ENCODE results near the gene PPP2R5E. TPM values are rescaled to one million over a fixed set of nuclear protein-coding genes. Genes with fewer than 3 reads are reported as not detected.

PPP2R5E gene
- total RNA-seq, 3 donors from 2014 or later (not counting 1 experiment from before 2014, with no cell fraction given), result 57.4 to 64.1 (median 62.4) TPM

- H3K9me3 ChIP-seq (ENCODE audit: control insufficient read depth, insufficient read depth, low read length), result no peaks in the 10 kb centered on the region
- Mint-ChIP-seq H3K4me1 (peaks cover 45 to 46% of the 10 kb centered on the region in 2 donors), H3K9me3 (no peaks in the 10 kb centered on the region), H3K27ac (no peak overlapping the region), H3K36me3 (no peaks in the 10 kb centered on the region), H3K4me3 (no peak overlapping the region), H3K27me3 (ENCODE audit: low read depth in 2 of 2) (no peaks in the 10 kb centered on the region)
- intact Hi-C loops (cut with micrococcal nuclease), result no loop called here
- no peak overlapping the region for H3K4me3 ChIP-seq (ENCODE audit: low read length)
- no peak overlapping the region for H3K27ac ChIP-seq (ENCODE audit: low read length)
- H3K4me1 ChIP-seq (ENCODE audit: control insufficient read depth, insufficient read depth, low read length), result no peaks in the 10 kb centered on the region
- no peak for TF ChIP-seq CTCF (IDR thresholded peaks at IDR 0.05)
- no peaks in the 10 kb centered on the region for H3K27me3 ChIP-seq (ENCODE audit: control insufficient read depth, insufficient read depth, low read length)
- H3K36me3 ChIP-seq (ENCODE audit: control insufficient read depth, insufficient read depth, low read length), result no peaks in the 10 kb centered on the region
- ATAC-seq (no peak), DNase-seq (no peak)
- no CpG with 5 or more reads among the region's 1 CpG for WGBS (ENCODE audit: insufficient coverage)
Measured at GRCh38 chr14:63428486-63428885, 114.7 kb downstream of the PPP2R5E start.

- Histone ChIP-seq H3K27ac (ENCODE audit: low read length) (no peak overlapping the region), H3K27me3 (ENCODE audit: control insufficient read depth, insufficient read depth, low read length) (no peaks in the 10 kb centered on the region), H3K36me3 (ENCODE audit: control insufficient read depth, insufficient read depth, low read length) (peaks cover under 1% of the 10 kb centered on the region), H3K4me3 (ENCODE audit: low read length) (no peak overlapping the region), H3K4me1 (ENCODE audit: control insufficient read depth, insufficient read depth, low read length) (no peaks in the 10 kb centered on the region), H3K9me3 (ENCODE audit: control insufficient read depth, insufficient read depth, low read length) (no peaks in the 10 kb centered on the region)
- ATAC-seq, result no peak
- no peak overlapping the region for H3K4me3 Mint-ChIP-seq
- H3K36me3 Mint-ChIP-seq, result no peaks in the 10 kb centered on the region
- no peak for TF ChIP-seq CTCF (IDR thresholded peaks at IDR 0.05)
- peaks cover 34 to 38% of the 10 kb centered on the region in 2 donors for H3K4me1 Mint-ChIP-seq
- H3K9me3 Mint-ChIP-seq, result no peaks in the 10 kb centered on the region
- intact Hi-C loops (cut with micrococcal nuclease), result no loop called here
- DNase-seq, result no peak
- no peaks in the 10 kb centered on the region for H3K27me3 Mint-ChIP-seq (ENCODE audit: low read depth in 2 of 2)
- 100% methylated on average over 3 of the region's 6 CpGs for WGBS (ENCODE audit: insufficient coverage)
- H3K27ac Mint-ChIP-seq, result no peak overlapping the region
Measured at GRCh38 chr14:63426838-63427352, 116.3 kb downstream of the PPP2R5E start.

- no peaks in the 10 kb centered on the region for H3K27me3 Mint-ChIP-seq (ENCODE audit: low read depth in 2 of 2)
- H3K27ac ChIP-seq (ENCODE audit: low read length), result no peak overlapping the region
- H3K27me3 ChIP-seq (ENCODE audit: control insufficient read depth, insufficient read depth, low read length), result no peaks in the 10 kb centered on the region
- H3K9me3 ChIP-seq (ENCODE audit: control insufficient read depth, insufficient read depth, low read length), result no peaks in the 10 kb centered on the region
- no peak for TF ChIP-seq CTCF (IDR thresholded peaks at IDR 0.05)
- H3K4me3 ChIP-seq (ENCODE audit: low read length), result no peak overlapping the region
- intact Hi-C loops (cut with micrococcal nuclease), result no loop called here
- H3K36me3 Mint-ChIP-seq, result no peaks in the 10 kb centered on the region
- H3K36me3 ChIP-seq (ENCODE audit: control insufficient read depth, insufficient read depth, low read length), result peaks cover 16% of the 10 kb centered on the region
- no peaks in the 10 kb centered on the region for H3K9me3 Mint-ChIP-seq
- 97% methylated on average over 4 of the region's 4 CpGs for WGBS (ENCODE audit: insufficient coverage)
- H3K27ac Mint-ChIP-seq, result no peak overlapping the region
- DNase-seq (no peak), ATAC-seq (no peak)
- no peak overlapping the region for H3K4me3 Mint-ChIP-seq
- H3K4me1 ChIP-seq (ENCODE audit: control insufficient read depth, insufficient read depth, low read length), result no peaks in the 10 kb centered on the region
- peaks cover 23 to 29% of the 10 kb centered on the region in 2 donors for H3K4me1 Mint-ChIP-seq
Measured at GRCh38 chr14:63423889-63424288, 119.3 kb downstream of the PPP2R5E start.

GRCh38 chr14:63423381-63423780, 119.8 kb downstream of the PPP2R5E start:
- Mint-ChIP-seq H3K4me3 (no peak overlapping the region), H3K9me3 (no peaks in the 10 kb centered on the region), H3K4me1 (peaks cover 22 to 29% of the 10 kb centered on the region in 2 donors), H3K27ac (no peak overlapping the region), H3K36me3 (no peaks in the 10 kb centered on the region), H3K27me3 (ENCODE audit: low read depth in 2 of 2) (no peaks in the 10 kb centered on the region)
- DNase-seq, result no peak
- 75% methylated on average over 2 of the region's 2 CpGs for WGBS (ENCODE audit: insufficient coverage)
- intact Hi-C loops (cut with micrococcal nuclease), result no loop called here
- TF ChIP-seq CTCF (IDR thresholded peaks at IDR 0.05), result no peak
- Histone ChIP-seq H3K9me3 (ENCODE audit: control insufficient read depth, insufficient read depth, low read length) (no peaks in the 10 kb centered on the region), H3K36me3 (ENCODE audit: control insufficient read depth, insufficient read depth, low read length) (peaks cover 16% of the 10 kb centered on the region), H3K4me3 (ENCODE audit: low read length) (no peak overlapping the region), H3K4me1 (ENCODE audit: control insufficient read depth, insufficient read depth, low read length) (no peaks in the 10 kb centered on the region), H3K27ac (ENCODE audit: low read length) (no peak overlapping the region), H3K27me3 (ENCODE audit: control insufficient read depth, insufficient read depth, low read length) (no peaks in the 10 kb centered on the region)
- no peak for ATAC-seq

All from natural killer cell (primary cell).